Tongue (tissue), 2 donors: Measurements from ENCODE around the gene LSM4. TPM values are rescaled to one million over a fixed set of nuclear protein-coding genes. Genes with fewer than 3 reads are reported as not detected.
"Not testable (repeated sequence)": the region's sequence is repeated elsewhere in the genome, so short reads cannot be mapped to it uniquely, and the experiment has no call there.

ENCODE experiments used
- DNase-seq: peaks from one replicate; pipeline ENCODE4 v3.0.0-alpha.2; 2015
- total RNA-seq: library from RNA; depleted of rRNA; stranded (reverse); fragments of >200 nt; gene quantifications from one replicate; pipeline ENCODE4 v1.2.3, GENCODE V29; 2014

LSM4 gene
- 143 TPM for total RNA-seq

- peak; percentile 99 for DNase-seq
These were observed at the start of gene LSM4 for GRCh38 chr19:18322759-18323460. LSM4 (minus strand) TSS chr19:18323076; CDS start chr19:18323020, 56 bp downstream.

- no peak for DNase-seq
These were observed 45.8 kb upstream of the LSM4 start for GRCh38 chr19:18368504-18369222.

- no peak for DNase-seq
These were observed 43.2 kb upstream of the LSM4 start for GRCh38 chr19:18366021-18366435.

- DNase-seq = peak; percentile 84
These were observed 42.1 kb upstream of the LSM4 start for GRCh38 chr19:18364826-18365528.

GRCh38 chr19:18364277-18364825, 41.5 kb upstream of the LSM4 start:
- DNase-seq = not testable (repeated sequence)

- DNase-seq = no peak
These were observed 40.9 kb upstream of the LSM4 start for GRCh38 chr19:18363787-18364186.

GRCh38 chr19:18362934-18363542, 40.2 kb upstream of the LSM4 start:
- DNase-seq = no peak

- DNase-seq = no peak
These were observed 38.8 kb upstream of the LSM4 start for GRCh38 chr19:18361646-18362045.

GRCh38 chr19:18357041-18357440, 34.2 kb upstream of the LSM4 start:
- DNase-seq = no peak

- DNase-seq = not testable (repeated sequence)
These were observed 31.9 kb upstream of the LSM4 start for GRCh38 chr19:18354743-18355142.

GRCh38 chr19:18353378-18354005, 30.6 kb upstream of the LSM4 start:
- no peak for DNase-seq

GRCh38 chr19:18351544-18351943, 28.7 kb upstream of the LSM4 start:
- DNase-seq = no peak

- DNase-seq = no peak
These were observed 27.6 kb upstream of the LSM4 start for GRCh38 chr19:18350490-18350889.

GRCh38 chr19:18349524-18350128, 26.8 kb upstream of the LSM4 start:
- DNase-seq = peak; percentile 49

GRCh38 chr19:18348818-18349339, 26.0 kb upstream of the LSM4 start:
- DNase-seq = not testable (repeated sequence)

GRCh38 chr19:18348171-18348570, 25.3 kb upstream of the LSM4 start:
- DNase-seq = no peak

- peak; percentile 45 for DNase-seq
These were observed 23.2 kb upstream of the LSM4 start for GRCh38 chr19:18346091-18346490.

- no peak for DNase-seq
These were observed 22.4 kb upstream of the LSM4 start for GRCh38 chr19:18345296-18345695.

GRCh38 chr19:18344582-18344950, 21.7 kb upstream of the LSM4 start:
- DNase-seq = no peak

- no peak for DNase-seq
These were observed 19.3 kb upstream of the LSM4 start for GRCh38 chr19:18342090-18342632.
